H9 (cell line): ENCODE results near the gene TELO2. TPM values are rescaled to one million over a fixed set of nuclear protein-coding genes. Genes with fewer than 3 reads are reported as not detected.

Source experiments
- DNase-seq: peaks from one replicate; pipeline ENCODE4 v3.0.0-alpha.2; 2017
- H2AFZ ChIP-seq: one replicate; pipeline ENCODE4 v1.6.1; 2013; ENCODE audit warnings: mild to moderate bottlenecking, low read length, control low read depth, moderate library complexity
- H2AK5ac ChIP-seq: 2 replicates; pipeline ENCODE4 v1.6.1; 2013; ENCODE audit warnings: low read length, control low read depth, mixed read lengths; ENCODE audit not compliant: insufficient read length
- H2BK120ac ChIP-seq: one replicate; pipeline ENCODE4 v1.6.1; 2013; ENCODE audit warnings: low read depth, mild to moderate bottlenecking, low read length, control low read depth, inconsistent platforms; ENCODE audit not compliant: poor library complexity, severe bottlenecking
- H2BK12ac ChIP-seq: 2 replicates; pipeline ENCODE4 v1.6.1; 2013; ENCODE audit warnings: low read length, control low read depth, mixed read lengths, low read depth; ENCODE audit not compliant: insufficient read length
- H2BK15ac ChIP-seq: 2 replicates; pipeline ENCODE4 v1.6.1; 2013; ENCODE audit warnings: low read depth, low read length, control low read depth
- H2BK20ac ChIP-seq: one replicate; pipeline ENCODE4 v1.6.1; 2013; ENCODE audit warnings: low read depth, mild to moderate bottlenecking, low read length, control low read depth, inconsistent platforms; ENCODE audit not compliant: poor library complexity, severe bottlenecking
- H2BK5ac ChIP-seq: 2 replicates; pipeline ENCODE4 v1.6.1; 2013; ENCODE audit warnings: low read length, control low read depth, mixed read lengths; ENCODE audit not compliant: insufficient read length
- H3K14ac ChIP-seq: 2 replicates; pipeline ENCODE4 v1.6.1; 2013; ENCODE audit warnings: low read length, control low read depth; ENCODE audit not compliant: insufficient read depth
- H3K18ac ChIP-seq: 2 replicates; pipeline ENCODE4 v1.6.1; 2013; ENCODE audit warnings: low read depth, mild to moderate bottlenecking, mixed read lengths, low read length, control low read depth; ENCODE audit not compliant: insufficient read length
- H3K23ac ChIP-seq: 2 replicates; pipeline ENCODE4 v1.6.1; 2013; ENCODE audit warnings: low read length, control low read depth, mixed read lengths, low read depth; ENCODE audit not compliant: insufficient read length
- H3K23me2 ChIP-seq: 2 replicates; pipeline ENCODE4 v1.6.1; 2013; ENCODE audit warnings: low read depth, mild to moderate bottlenecking, mixed read lengths, low read length, control low read depth; ENCODE audit not compliant: insufficient read length, poor library complexity, severe bottlenecking
- H3K27ac ChIP-seq: 2 replicates; pipeline ENCODE4 v1.5.1; 2013; ENCODE audit warnings: low read length, control low read depth, mixed read lengths, low read depth; ENCODE audit not compliant: insufficient read length
- H3K27me3 ChIP-seq: 2 replicates; pipeline ENCODE4 v1.6.1; 2013; ENCODE audit warnings: low read length, control low read depth, inconsistent platforms; ENCODE audit not compliant: insufficient read depth
- H3K4ac ChIP-seq: 2 replicates; pipeline ENCODE4 v1.6.1; 2013; ENCODE audit warnings: low read depth, mild to moderate bottlenecking, control low read depth, inconsistent platforms, low read length, moderate library complexity
- H3K4me1 ChIP-seq: 2 replicates; pipeline ENCODE4 v1.6.1; 2013; ENCODE audit warnings: low read length, control low read depth, inconsistent platforms; ENCODE audit not compliant: insufficient read depth
- H3K4me2 ChIP-seq: 2 replicates; pipeline ENCODE4 v1.6.1; 2013; ENCODE audit warnings: low read length, control low read depth, mixed read lengths; ENCODE audit not compliant: insufficient read length, insufficient read depth
- H3K56ac ChIP-seq: 2 replicates; pipeline ENCODE4 v1.6.1; 2013; ENCODE audit warnings: low read depth, mild to moderate bottlenecking, mixed read lengths, low read length, control low read depth; ENCODE audit not compliant: insufficient read length
- H3K79me1 ChIP-seq: 2 replicates; pipeline ENCODE4 v1.6.1; 2013; ENCODE audit warnings: low read depth, mild to moderate bottlenecking, moderate library complexity, low read length, control low read depth, inconsistent platforms; ENCODE audit not compliant: insufficient read depth, poor library complexity, severe bottlenecking
- H3K79me2 ChIP-seq: 2 replicates; pipeline ENCODE4 v1.6.1; 2013; ENCODE audit warnings: low read length, control low read depth, inconsistent platforms; ENCODE audit not compliant: insufficient read depth
- H3K9ac ChIP-seq: 2 replicates; pipeline ENCODE4 v1.6.1; 2013; ENCODE audit warnings: low read length, control low read depth, mixed read lengths; ENCODE audit not compliant: insufficient read length; ENCODE audit errors: extremely low read depth
- H3K9me3 ChIP-seq: one replicate; pipeline ENCODE4 v1.6.1; 2013; ENCODE audit warnings: low read depth, low read length, inconsistent platforms; ENCODE audit not compliant: control insufficient read depth
- H3T11ph ChIP-seq: one replicate; pipeline ENCODE4 v1.6.1; 2013; ENCODE audit warnings: mild to moderate bottlenecking, low read length, control low read depth, inconsistent platforms
- H4K20me1 ChIP-seq: one replicate; pipeline ENCODE4 v1.6.1; 2013; ENCODE audit not compliant: control insufficient read depth, insufficient read length, insufficient read depth
- H4K5ac ChIP-seq: 2 replicates; pipeline ENCODE4 v1.6.1; 2013; ENCODE audit warnings: low read depth, mild to moderate bottlenecking, mixed read lengths, low read length, control low read depth; ENCODE audit not compliant: insufficient read length
- H4K8ac ChIP-seq: replicated peaks from 2 replicates; pipeline ENCODE4 v1.6.1; 2013; ENCODE audit warnings: low read length, control low read depth, mixed read lengths, low read depth; ENCODE audit not compliant: insufficient read length
- H4K91ac ChIP-seq: 2 replicates; pipeline ENCODE4 v1.6.1; 2013; ENCODE audit warnings: low read depth, mild to moderate bottlenecking, moderate library complexity, mixed read lengths, low read length, control low read depth; ENCODE audit not compliant: insufficient read length
- H3K27ac Mint-ChIP-seq, 3 experiments: 2 replicates in 2 of 3; 3 replicates in 1 of 3; pipeline ENCODE4 v1.8.0; 2020 to 2021; ENCODE audit warnings: mixed read lengths in 3 of 3, mild to moderate bottlenecking in 1 of 3, moderate library complexity in 1 of 3
- H3K27me3 Mint-ChIP-seq: 2 replicates; pipeline ENCODE4 v1.8.0; 2021; ENCODE audit warnings: low read depth, mild to moderate bottlenecking, moderate library complexity, mixed read lengths
- H3K36me3 Mint-ChIP-seq, 3 experiments: 2 replicates in 2 of 3; 3 replicates in 1 of 3; pipeline ENCODE4 v1.8.0; 2020 to 2021; ENCODE audit warnings: low read depth in 3 of 3, mixed read lengths in 3 of 3; ENCODE audit not compliant: insufficient read depth in 1 of 3
- H3K4me1 Mint-ChIP-seq, 2 experiments: 2 replicates each; pipeline ENCODE4 v1.8.0; 2020; ENCODE audit warnings: mixed read lengths in 2 of 2
- H3K4me3 Mint-ChIP-seq, 2 experiments: 2 replicates in 1 of 2; 3 replicates in 1 of 2; pipeline ENCODE4 v1.8.0; 2020 to 2021; ENCODE audit warnings: mild to moderate bottlenecking in 2 of 2, mixed read lengths in 2 of 2, moderate library complexity in 1 of 2
- H3K9me3 Mint-ChIP-seq, 2 experiments: 2 replicates in 1 of 2; 3 replicates in 1 of 2; pipeline ENCODE4 v1.8.0; 2020; ENCODE audit warnings: mild to moderate bottlenecking in 2 of 2, mixed read lengths in 2 of 2, moderate library complexity in 1 of 2
- WGBS: extraction: QIAGEN DNeasy Blood & Tissue Kit; methylation state at CpG from one replicate; pipeline ENCODE4 v1.1.7; 2013; ENCODE audit warnings: missing lambda C conversion rate, low lambda C conversion rate, mixed read lengths; ENCODE audit not compliant: insufficient read length; ENCODE audit errors: extremely low coverage; 5-methylcytosine and 5-hydroxymethylcytosine counted together
- total RNA-seq: library from RNA; stranded (reverse); gene quantifications from 2 replicates; pipeline ENCODE4 v1.2.1, GENCODE V29; 2021
- TF ChIP-seq, protein P1 (sequence below): fragments of 200-600 bp; sonication (generic); conservative IDR thresholded peaks from 3 replicates; pipeline ENCODE4 v1.8.0; 2021; ENCODE audit warnings: antibody characterized with exemption, mild to moderate bottlenecking

The TELO2 gene
- total RNA-seq, 1 experiment from 2014 or later = 98.9 TPM

DNA sequence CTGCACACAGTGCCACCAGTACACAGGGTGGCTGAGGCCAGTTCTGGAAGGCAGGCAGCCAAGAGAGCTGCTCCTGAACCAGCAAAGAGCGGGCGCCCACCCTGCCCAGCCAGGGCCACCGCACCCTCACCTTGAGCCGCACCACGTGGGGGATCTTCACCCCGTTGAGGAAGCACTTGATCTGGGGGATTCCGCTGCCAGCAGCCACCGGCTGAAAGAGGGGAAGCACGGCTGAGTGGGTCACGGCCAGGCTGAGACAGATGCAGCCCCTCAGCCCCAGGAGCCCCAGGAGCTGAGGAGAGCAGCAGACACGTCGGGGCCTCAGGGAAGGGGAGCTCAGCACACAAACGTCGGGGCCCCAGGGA is 34.2 kb upstream of the TELO2 start:
- no peak overlapping the region for H4K8ac ChIP-seq
- no peak overlapping the region for H4K5ac ChIP-seq
- H4K91ac ChIP-seq = no peak overlapping the region
- no peak overlapping the region for H3K56ac ChIP-seq
- H3K79me1 ChIP-seq = no peaks in the 10 kb centered on the region
- no peak overlapping the region for H2BK12ac ChIP-seq
- no peak overlapping the region for H3T11ph ChIP-seq
- no peak for DNase-seq
- H2AFZ ChIP-seq = no peak overlapping the region
- no peak overlapping the region for H3K4me2 ChIP-seq
- Mint-ChIP-seq H3K4me3 (no peak overlapping the region), H3K36me3 (peaks cover 2 to 29% (median 17%) of the 10 kb centered on the region in 3 experiments; a peak in 5 of 7 replicates), H3K4me1 (no peaks in the 10 kb centered on the region), H3K27me3 (no peaks in the 10 kb centered on the region), H3K9me3 (no peaks in the 10 kb centered on the region), H3K27ac (no peak overlapping the region; a peak in 1 of 7 replicates)
- TF ChIP-seq, protein P1, sequence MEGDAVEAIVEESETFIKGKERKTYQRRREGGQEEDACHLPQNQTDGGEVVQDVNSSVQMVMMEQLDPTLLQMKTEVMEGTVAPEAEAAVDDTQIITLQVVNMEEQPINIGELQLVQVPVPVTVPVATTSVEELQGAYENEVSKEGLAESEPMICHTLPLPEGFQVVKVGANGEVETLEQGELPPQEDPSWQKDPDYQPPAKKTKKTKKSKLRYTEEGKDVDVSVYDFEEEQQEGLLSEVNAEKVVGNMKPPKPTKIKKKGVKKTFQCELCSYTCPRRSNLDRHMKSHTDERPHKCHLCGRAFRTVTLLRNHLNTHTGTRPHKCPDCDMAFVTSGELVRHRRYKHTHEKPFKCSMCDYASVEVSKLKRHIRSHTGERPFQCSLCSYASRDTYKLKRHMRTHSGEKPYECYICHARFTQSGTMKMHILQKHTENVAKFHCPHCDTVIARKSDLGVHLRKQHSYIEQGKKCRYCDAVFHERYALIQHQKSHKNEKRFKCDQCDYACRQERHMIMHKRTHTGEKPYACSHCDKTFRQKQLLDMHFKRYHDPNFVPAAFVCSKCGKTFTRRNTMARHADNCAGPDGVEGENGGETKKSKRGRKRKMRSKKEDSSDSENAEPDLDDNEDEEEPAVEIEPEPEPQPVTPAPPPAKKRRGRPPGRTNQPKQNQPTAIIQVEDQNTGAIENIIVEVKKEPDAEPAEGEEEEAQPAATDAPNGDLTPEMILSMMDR = no peak
- H2BK20ac ChIP-seq = no peak overlapping the region
- no peak overlapping the region for H2BK5ac ChIP-seq
- H3K18ac ChIP-seq = no peak overlapping the region
- no peak overlapping the region for H3K27ac ChIP-seq
- H3K4me1 ChIP-seq = no peaks in the 10 kb centered on the region
- H4K20me1 ChIP-seq = no peaks in the 10 kb centered on the region
- H3K14ac ChIP-seq = no peak overlapping the region
- H3K9me3 ChIP-seq = no peaks in the 10 kb centered on the region
- H3K9ac ChIP-seq = no peak overlapping the region
- no peak overlapping the region for H2BK15ac ChIP-seq
- no peaks in the 10 kb centered on the region for H3K27me3 ChIP-seq
- no CpG with 5 or more reads among the region's 14 CpGs for WGBS
- no peaks in the 10 kb centered on the region for H3K79me2 ChIP-seq
- no peak overlapping the region for H3K23ac ChIP-seq
- no peaks in the 10 kb centered on the region for H3K23me2 ChIP-seq
- no peak overlapping the region for H3K4ac ChIP-seq
- no peak overlapping the region for H2BK120ac ChIP-seq
- H2AK5ac ChIP-seq = no peak overlapping the region
